Measurements from ENCODE around the gene TEX11. TPM values are rescaled to one million over a fixed set of nuclear protein-coding genes. Genes with fewer than 3 reads are reported as not detected.

The TEX11 gene
- total and polyA plus RNA-seq, 9 of the 15 experiments (the other 6 are each of a cell fraction or from before 2014, with no cell fraction given) = 0.27 to 1.1 (median 0.45) TPM

- TF ChIP-seq ARID3A (IDR thresholded peaks at IDR 0.05; ENCODE audit: borderline replicate concordance, low read depth, low read length) (0 out of 2 replicates have a peak, but pooled peaks have one; percentile 40), NR0B1 (IDR thresholded peaks at IDR 0.05; ENCODE audit: partially characterized antibody) (no peak)
These were observed 138.8 kb downstream of the TEX11 start (continued) for GRCh38 chrX:70769659-70770227.

GRCh38 chrX:70762285-70762684 lies 146.2 kb downstream of the TEX11 start:
- H3K4me1 ChIP-seq (replicated peaks in 1 of 2; ENCODE audit: control insufficient read depth in 2 of 2, insufficient read depth in 2 of 2, low read length in 2 of 2) = no peaks in the 10 kb centered on the region
- ATAC-seq (no peak), DNase-seq (ENCODE audit: extremely low read depth in 1 of 4, low spot score in 3 of 4) (peak in 1 of 4 experiments; percentile 3), FAIRE-seq (peak; percentile 6)
- no peaks in the 10 kb centered on the region for H3K27me3 ChIP-seq (ENCODE audit: control insufficient read depth in 2 of 2, insufficient read depth in 2 of 2, low read length in 2 of 2)
- H3K4me3 ChIP-seq = no peak overlapping the region
- in situ Hi-C loops (cut with MboI) (loop anchor here (10.0 to 25.0 kb wide), 3 partner anchors 193 to 575 kb away; no protein-coding TSS in a partner anchor), intact Hi-C loops (cut with micrococcal nuclease) (no loop called here)
- H3K9me1 ChIP-seq (ENCODE audit: control insufficient read depth, insufficient read depth, low read length) = no peaks in the 10 kb centered on the region
- no peaks in the 10 kb centered on the region for H4K20me1 ChIP-seq (replicated peaks; ENCODE audit: control insufficient read depth, insufficient read depth, low read length)
- no peak overlapping the region for H3K4me2 ChIP-seq (ENCODE audit: insufficient read depth, low read length)
- H2AFZ ChIP-seq (ENCODE audit: low read depth, low read length) = no peak overlapping the region
- WGBS (ENCODE audit: insufficient coverage, low coverage, missing lambda C conversion rate) = 3% methylated on average over 10 of the region's 10 CpGs
- H3K9ac ChIP-seq (ENCODE audit: insufficient read depth in 1 of 2, low read depth in 2 of 2, low read length in 2 of 2) = no peak overlapping the region
- CTCF ChIA-PET (ENCODE audit: low intra/inter-chr PET ratio) = no interaction called here
- POLR2A ChIA-PET = interaction anchor here (0.6 kb wide), 1 partner anchor 343 kb away, joined by 3 read pairs; no protein-coding TSS in a partner anchor
- H3K9me3 ChIP-seq (replicated peaks; ENCODE audit: control insufficient read depth, insufficient read depth, low read depth, low read length) = no peaks in the 10 kb centered on the region
- H3K79me2 ChIP-seq (ENCODE audit: control insufficient read depth, insufficient read depth, low read length) = no peaks in the 10 kb centered on the region
- H3K36me3 ChIP-seq (ENCODE audit: control insufficient read depth, insufficient read depth, low read length) = no peaks in the 10 kb centered on the region
- no peak overlapping the region for H3K27ac ChIP-seq (ENCODE audit: extremely low read depth, low read depth, low read length)
- BruUV-seq (replicated peaks) = no TSS peak
- no peak for TF ChIP-seq MGA (IDR thresholded peaks at IDR 0.05)

All from K562 (cell line).